ENCODE results near the gene CEBPG.

- TF ChIP-seq CTCF (IDR thresholded peaks at IDR 0.05; ENCODE audit: low read length) (no peak), EZH2phosphoT487 (IDR thresholded peaks at IDR 0.05; ENCODE audit: low read length) (no peak)
Observed at GRCh38 chr19:33391631-33392249, 18.2 kb downstream of the CEBPG start.

All from MM.1S (cell line).